SKM-1 treated with dmso at 0.1 percent for 144 hours (cell line): ENCODE measurements around the gene GABRE.
"Not testable (repeated sequence)": the region's sequence is repeated elsewhere in the genome, so short reads cannot be mapped to it uniquely, and the experiment has no call there.

ENCODE experiments used
- DNase-seq: peaks from one replicate; lab custom pipeline; 2025; ENCODE audit not compliant: unreplicated experiment; lab: John Stamatoyannopoulos, UW

Gene GABRE

DNA sequence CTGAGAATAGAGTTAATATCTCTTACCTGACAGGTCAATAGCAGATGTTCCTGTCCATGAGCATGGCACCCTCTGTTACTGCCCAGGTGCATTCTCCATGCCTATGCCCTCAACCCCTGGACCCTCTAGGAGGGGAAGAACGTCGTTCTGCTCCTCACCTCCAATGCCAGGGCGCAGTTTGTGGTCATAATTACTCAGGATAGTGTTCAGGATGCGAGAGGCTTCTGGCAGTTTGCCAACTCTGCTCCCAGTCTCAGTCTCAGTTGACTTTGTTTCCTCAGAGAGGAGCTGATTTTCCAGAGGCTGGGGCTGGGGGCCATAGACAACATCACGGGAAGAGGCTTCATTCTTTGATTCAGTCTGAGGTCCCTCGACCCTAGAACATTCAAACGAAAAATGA is 4.4 kb downstream of the GABRE start:
- DNase-seq: no peak

DNA sequence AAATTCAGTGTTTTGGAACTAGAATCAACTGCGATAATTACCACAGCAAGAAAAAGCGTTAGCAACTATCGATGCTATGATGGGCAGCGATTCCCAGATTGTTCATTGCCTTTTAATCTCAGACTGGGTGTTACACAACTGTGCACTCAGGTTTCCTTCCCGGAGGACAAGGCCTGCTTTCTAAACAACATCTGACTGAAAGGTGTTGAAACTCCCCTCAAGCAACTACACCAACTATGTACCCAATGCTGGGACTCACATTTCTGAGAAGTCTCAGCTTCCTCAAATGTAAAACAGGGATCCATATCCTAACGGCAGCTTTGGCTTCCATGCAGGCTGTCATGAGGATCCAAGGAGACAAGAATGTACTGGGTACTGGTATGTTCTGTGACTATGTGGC is 8.2 kb downstream of the GABRE start:
- DNase-seq: no peak

DNA sequence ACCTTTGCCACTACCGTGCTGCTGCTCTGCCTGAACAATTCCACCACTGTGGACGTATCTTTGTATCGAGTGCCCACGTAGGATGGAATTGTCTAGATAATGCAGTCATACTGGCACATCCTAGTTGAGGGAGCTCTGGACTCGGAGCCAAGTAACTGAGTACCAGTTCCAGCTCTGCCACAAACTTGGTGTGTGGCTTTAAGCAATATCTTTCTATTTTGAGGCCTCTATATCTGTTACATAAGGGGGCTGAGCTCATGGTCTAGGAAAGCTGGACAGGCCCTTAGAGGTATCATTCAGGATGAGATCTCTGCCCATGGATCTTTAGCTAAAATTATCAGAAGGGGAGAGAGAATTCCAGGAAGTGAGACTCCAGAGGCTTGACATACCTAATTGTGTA is 12.4 kb downstream of the GABRE start:
- no peak for DNase-seq

DNA sequence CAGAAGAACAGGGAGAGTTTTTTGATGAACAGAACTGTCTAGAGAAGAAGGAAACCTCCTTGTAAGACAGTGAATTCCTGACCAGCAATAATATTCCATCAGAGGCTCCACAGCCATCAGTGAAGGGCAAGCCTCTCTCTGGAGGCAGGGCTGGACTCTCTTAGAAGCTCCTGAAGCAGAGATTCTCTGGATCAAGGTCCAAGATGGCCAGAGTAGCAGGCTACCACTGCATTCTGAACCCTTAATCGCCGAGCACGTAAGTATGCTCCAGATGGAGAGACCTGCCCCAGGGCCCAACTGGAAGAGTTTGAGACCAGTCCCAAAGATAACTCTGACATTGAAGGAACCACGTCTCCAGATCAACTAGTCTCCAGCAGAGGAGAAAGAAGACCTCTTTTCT is 16.4 kb downstream of the GABRE start:
- no peak for DNase-seq

DNA sequence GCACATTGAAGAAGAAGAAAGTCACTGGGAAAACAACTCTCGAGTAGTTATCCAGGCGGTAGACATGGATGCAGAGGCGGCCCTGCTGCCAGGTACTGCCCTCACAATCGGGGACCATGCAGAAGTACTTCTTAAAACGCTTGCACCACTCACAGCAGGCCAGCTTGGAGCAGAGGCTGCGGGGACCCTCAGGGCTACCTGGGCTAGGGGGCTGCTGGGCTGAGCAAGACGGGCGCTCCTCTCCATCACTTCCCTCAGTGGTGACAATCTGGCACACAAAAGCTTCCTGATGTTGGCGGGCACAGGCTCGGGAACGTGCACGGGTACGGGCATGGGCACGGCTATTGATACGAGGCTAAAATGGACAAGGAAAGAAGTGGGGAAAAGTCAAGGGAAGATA is 19.7 kb downstream of the GABRE start:
- DNase-seq: no peak

DNA sequence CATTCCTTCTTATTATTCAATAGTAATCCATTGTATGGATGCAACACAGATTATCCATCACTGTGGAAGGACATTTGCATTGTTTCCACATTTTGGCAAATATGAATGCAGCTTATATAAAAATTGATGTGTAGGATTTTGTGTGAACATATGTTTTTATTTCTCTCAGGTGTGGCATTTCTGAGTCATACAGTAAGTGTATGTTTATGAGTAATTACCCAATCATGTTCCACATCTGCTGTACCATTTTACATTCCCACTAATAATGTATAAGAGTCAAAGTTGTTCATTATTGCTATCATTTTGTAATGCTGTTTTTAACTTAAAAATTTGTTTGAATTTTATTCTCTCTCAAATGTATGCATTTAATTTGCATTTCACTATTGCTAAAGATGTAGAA is 36.3 kb downstream of the GABRE start:
- DNase-seq: no peak

DNA sequence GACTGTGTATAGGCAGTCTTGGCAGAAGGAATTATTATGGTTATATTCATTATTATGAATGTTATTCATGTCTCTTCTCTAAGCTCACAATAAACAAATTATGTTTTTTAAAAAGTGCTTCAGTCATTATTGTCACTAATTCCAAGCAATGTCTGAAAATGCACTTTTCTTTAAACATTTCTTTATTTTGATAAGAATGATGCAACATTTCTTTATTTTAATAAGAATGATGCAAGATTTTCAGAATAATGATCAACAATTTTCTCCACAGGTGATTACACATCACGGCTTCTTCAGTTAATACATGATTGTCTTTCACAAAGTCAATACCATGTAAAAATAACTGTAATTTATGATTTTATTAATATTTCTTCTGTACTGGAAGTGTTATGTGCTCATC is 39.1 kb downstream of the GABRE start:
- DNase-seq: no peak

DNA sequence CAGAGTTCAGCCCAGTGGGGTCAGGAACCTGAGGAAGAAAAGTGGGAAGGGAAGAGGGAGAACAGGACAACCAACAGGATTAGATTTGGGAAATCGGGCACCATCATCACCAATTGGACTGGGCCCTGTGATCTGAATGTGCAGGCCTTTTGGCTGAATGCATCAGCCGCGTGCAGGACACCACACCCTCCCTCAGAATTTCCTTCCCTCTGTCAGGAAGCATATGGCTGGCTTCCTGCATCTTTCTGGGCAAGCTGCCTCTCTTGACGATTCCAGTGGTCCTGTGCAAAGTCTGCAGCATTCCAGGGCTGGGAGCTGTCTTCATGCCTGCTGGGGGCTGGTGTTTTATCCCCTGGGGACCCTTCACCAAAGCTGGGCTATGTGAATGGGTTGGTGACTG is 45.4 kb downstream of the GABRE start:
- DNase-seq: no peak

DNA sequence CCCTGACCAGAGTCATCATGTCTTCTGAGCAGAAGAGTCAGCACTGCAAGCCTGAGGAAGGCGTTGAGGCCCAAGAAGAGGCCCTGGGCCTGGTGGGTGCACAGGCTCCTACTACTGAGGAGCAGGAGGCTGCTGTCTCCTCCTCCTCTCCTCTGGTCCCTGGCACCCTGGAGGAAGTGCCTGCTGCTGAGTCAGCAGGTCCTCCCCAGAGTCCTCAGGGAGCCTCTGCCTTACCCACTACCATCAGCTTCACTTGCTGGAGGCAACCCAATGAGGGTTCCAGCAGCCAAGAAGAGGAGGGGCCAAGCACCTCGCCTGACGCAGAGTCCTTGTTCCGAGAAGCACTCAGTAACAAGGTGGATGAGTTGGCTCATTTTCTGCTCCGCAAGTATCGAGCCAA is 50.8 kb downstream of the GABRE start:
- DNase-seq: no peak

DNA sequence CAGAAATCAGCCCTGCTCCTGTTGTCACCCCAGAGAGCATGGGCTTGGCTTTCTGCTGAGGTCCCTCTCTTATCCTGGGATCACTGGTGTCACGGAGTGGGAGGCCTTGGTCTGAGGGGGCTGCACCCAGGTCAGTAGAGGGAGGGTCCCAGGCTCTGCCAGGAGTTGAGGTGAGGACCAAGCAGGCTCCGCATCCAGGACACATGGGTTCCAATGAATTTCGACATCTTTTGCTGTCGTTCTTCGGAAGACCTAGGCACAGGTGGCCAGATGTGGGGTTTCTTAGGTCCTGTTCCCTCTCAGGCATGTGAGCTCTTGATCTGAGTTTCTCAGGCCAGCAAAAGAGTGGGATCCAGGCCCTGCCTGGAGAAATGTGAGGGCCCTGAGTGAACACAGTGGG is 51.8 kb downstream of the GABRE start:
- DNase-seq: no peak

DNA sequence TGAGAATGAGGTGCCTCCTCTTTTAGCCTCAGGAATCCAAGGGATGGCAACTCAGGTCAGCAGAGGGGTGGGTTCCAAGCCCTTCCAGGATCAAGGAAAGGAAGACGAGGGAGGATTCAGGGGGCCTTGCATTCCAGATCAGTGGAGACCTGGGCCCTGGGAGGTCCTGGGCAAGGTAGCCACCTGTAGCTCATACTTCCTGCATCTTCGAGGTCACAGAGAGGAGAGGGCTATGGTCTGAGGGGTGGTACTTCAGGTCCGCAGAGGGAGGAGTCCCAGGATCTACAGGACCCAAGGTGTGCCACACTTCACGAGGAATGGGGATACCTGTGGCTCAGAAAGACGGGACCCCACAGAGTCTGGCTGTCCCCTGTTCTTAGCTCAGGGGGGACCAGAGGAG is 52.6 kb downstream of the GABRE start:
- no peak for DNase-seq

DNA sequence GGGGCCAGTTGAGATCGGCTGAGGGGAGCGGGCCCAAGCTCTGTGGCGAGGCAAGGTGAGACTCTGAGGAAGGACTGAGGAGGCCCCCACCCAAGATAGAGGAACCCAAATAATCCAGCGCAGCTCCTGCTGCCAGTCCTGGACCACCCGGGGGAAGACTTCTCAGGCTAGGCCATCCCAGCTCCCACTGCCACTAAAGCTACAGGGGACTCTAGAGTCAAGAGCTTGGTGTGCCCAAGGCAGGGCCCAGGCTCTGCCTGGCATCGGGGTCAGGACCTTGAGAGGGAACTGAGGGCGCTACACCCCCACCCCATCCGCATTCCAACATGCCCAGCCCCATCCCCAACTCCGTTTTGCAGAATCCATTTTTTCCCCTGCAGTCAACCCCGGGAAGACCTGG is 53.2 kb downstream of the GABRE start:
- no peak for DNase-seq

DNA sequence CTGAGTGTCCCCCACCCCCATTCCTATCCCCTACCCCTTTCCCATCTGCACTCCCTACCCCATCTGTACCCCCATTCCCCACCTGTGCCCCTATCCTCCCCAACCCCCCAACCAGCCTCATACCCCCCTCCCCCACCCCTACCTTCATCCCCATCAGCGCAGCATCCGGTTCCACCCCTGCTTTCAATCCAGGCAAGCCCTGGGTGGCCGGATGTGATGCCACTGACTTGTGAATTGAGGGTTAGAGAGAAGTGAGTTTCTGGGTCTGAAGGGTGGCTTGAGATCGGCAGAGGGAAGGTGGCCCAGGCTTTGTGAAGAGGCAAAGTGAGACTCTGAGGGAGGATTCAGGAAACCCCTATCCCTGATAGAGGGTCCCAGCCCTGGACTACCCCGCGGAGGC is 53.9 kb downstream of the GABRE start:
- no peak for DNase-seq

DNA sequence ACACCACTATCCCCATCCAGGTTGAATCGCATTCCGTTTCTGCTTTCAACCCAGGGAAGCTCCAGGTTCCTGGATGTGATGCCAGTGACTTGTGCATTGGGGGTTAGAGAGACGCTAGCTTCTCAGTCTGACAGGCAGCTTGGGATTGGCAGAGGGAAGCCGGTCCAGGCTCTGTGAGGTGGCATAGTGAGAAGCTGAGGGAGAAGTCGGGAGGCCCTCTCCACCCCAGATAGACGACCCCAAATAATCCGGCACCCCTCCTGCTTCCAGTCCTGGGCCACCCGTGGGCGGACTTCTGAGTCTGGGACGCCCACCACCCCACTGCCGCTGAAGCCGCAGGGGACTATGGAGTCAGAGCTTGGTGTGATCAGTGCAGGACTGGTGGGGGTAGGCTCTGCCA is 54.4 kb downstream of the GABRE start:
- DNase-seq: no peak

DNA sequence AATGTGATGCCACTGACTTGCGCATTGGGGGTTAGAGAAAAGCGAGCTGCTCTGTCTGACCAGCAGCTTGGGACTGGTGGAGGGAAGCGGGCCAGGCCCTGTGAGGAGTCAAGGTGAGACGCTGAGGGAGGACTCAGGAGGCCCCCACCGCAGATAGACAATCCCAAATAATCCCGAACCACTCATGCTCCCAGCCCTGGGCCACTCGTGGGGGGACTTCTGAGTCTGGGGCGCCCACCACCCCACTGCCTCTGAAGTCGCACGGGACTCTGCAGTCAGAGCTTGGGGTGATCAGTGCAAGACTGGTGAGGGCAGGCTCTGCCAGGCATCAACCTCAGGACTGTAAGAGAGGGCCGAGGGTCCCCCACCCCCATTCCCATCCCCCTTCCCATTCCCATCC is 54.9 kb downstream of the GABRE start:
- no peak for DNase-seq

DNA sequence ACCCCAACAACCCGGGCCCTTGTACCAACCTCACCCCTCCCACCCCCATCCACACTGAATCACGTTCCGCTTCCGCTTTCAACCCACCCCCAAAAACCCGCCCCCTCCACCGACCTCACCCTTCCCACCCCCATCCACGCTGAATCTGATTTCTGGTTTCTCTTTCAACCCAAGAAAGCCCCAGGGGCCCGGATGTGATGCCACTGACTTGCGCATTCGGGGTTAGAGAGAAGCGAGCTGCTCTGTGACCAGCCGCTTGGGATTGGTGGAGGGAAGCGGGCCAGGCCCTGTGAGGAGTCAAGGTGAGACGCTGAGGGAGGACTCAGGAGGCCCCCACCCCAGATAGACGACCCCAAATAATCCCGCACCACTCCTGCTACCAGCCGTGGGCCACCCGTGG is 55.7 kb downstream of the GABRE start:
- not testable (repeated sequence) for DNase-seq

DNA sequence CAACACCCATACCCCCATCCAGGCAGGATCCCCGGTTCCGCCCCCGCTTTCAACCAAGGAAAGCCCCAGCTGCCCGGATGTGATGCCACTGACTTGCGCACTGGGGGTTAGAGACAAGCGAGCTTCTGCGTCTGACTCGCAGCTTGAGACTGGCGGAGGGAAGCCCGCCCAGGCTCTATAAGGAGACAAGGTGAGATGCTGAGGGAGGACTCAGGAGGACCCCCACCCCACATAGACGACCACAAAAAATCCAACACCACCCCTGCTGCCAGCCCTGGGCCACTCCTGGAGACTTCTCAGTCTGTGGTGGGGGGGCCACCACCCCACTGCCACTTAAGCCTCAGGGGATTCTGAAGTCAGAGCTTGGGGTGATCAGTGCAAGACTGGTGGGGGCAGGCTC is 61.7 kb downstream of the GABRE start, which contains the start of gene MAGEA4:
Gene MAGEA4 (plus strand): TSS at position 110 of the 400 bp plus-strand sequence. CDS start 10,776 bp downstream, outside the sequence.
- DNase-seq: no peak

DNA sequence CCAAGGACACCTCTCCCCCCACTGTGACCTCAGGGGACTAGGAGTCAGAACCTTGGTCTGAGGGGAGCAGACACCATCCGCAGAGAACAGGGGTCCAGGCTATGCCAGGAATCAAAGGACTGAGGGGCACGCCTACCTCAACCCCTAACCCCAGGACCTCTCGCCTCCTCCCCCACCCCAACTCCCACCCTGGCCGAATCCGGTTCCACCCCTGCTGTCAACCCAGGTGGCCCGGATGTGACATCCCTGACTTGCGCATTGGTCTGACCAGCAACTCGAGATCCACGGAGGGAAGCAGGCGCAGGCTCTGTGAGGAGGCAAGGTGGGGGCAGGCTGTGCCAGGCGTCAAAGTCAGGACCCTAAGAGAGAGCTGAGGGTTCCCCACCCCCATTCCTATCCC is 62.3 kb downstream of the GABRE start:
- DNase-seq: no peak

DNA sequence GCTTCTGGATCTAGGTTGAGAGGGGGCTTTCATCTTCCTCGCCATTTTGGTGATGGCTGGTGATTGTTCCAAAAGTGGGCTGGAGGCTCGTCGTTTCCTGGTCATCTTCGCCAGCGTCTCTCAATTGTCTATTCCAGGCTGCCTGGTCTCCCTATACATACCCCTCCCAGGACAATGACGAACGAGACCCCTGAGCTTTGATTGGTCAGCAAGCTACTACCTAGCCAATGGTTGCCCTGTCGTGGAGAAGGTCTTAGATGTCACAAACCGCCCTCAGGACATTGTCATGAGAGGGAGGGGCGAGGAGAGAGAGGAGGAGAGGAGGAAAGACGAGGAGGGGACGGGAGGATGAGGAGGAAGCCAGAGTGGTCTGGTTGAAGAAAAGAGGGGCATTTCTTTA is 69.5 kb downstream of the GABRE start:
- no peak for DNase-seq
